GM21390 (cell line): ENCODE data around the gene CDK9.
"Not testable (repeated sequence)": the region's sequence is repeated elsewhere in the genome, so short reads cannot be mapped to it uniquely, and the experiment has no call there.

Experiments used
- ATAC-seq: cut with Tn5 transposase; IDR thresholded peaks from one replicate; pipeline ENCODE4 v1.9.1; 2021; ENCODE audit not compliant: unreplicated experiment

CDK9 gene

GRCh38 chr9:127785933-127786772 lies at the start of gene CDK9:
CDK9 (plus strand) TSS chr9:127786034; CDS start chr9:127786149, 115 bp downstream.
- peak; percentile 66 for ATAC-seq

GRCh38 chr9:127738666-127739065 lies 47.2 kb upstream of the CDK9 start:
- ATAC-seq: no peak

- no peak for ATAC-seq
These were observed 46.1 kb upstream of the CDK9 start for GRCh38 chr9:127739614-127740330.

- no peak for ATAC-seq
These were observed 43.9 kb upstream of the CDK9 start for GRCh38 chr9:127741831-127742434.

- no peak for ATAC-seq
These were observed 43.3 kb upstream of the CDK9 start for GRCh38 chr9:127742435-127743088.

GRCh38 chr9:127744398-127745110 lies 41.3 kb upstream of the CDK9 start:
- no peak for ATAC-seq

GRCh38 chr9:127746959-127747569 lies 38.8 kb upstream of the CDK9 start:
- ATAC-seq: no peak

- ATAC-seq: no peak
These were observed 36.6 kb upstream of the CDK9 start for GRCh38 chr9:127749090-127749787.

GRCh38 chr9:127751269-127752054 lies 34.4 kb upstream of the CDK9 start:
- ATAC-seq: no peak

GRCh38 chr9:127753148-127753547 lies 32.7 kb upstream of the CDK9 start:
- no peak for ATAC-seq

- no peak for ATAC-seq
These were observed 32.2 kb upstream of the CDK9 start for GRCh38 chr9:127753622-127754021.

- ATAC-seq: no peak
These were observed 31.5 kb upstream of the CDK9 start for GRCh38 chr9:127754099-127755060.

GRCh38 chr9:127755061-127756060 lies 30.5 kb upstream of the CDK9 start:
- no peak for ATAC-seq

- no peak for ATAC-seq
These were observed 29.6 kb upstream of the CDK9 start for GRCh38 chr9:127756233-127756632.

- not testable (repeated sequence) for ATAC-seq
These were observed 29.1 kb upstream of the CDK9 start for GRCh38 chr9:127756776-127757175.

GRCh38 chr9:127758843-127759242 lies 27.0 kb upstream of the CDK9 start:
- ATAC-seq: no peak
